ENCODE measurements around the gene WDR38. TPM values are rescaled to one million over a fixed set of nuclear protein-coding genes. Genes with fewer than 3 reads are reported as not detected.

The WDR38 gene
- total and polyA plus RNA-seq, 2 of the 13 experiments (the other 11 are each of a cell fraction or from before 2014, with no cell fraction given): not detected

- POLR2A ChIA-PET: interaction anchor here (0.6 to 4.1 kb wide), 22 partner anchors 9 to 380 kb away, joined by 3 to 26 read pairs (median 4); partner anchors contain the start of genes GOLGA1, HSPA5, NR6A1 and WDR38
- ATAC-seq: peak; percentile 90
- intact Hi-C loops (cut with micrococcal nuclease; ENCODE audit: unreplicated experiment): loop anchor here (10.0 kb wide), 1 partner anchor 283 kb away; the partner anchor contains the start of gene SCAI
- TF ChIP-seq ZFAT (CRISPR knock-in tag; conservative IDR thresholded peaks at IDR 0.05): peak; percentile 80; the same call in 1 of the 2 replicates
- TF ChIP-seq ZBTB42 (CRISPR knock-in tag; IDR thresholded peaks at IDR 0.05): 0 out of 2 replicates have a peak, but pooled peaks have one; percentile 4
- TF ChIP-seq HNRNPLL (IDR thresholded peaks at IDR 0.05; ENCODE audit: low read depth, low read length, poor library complexity, severe bottlenecking): peak; percentile 35
- TF ChIP-seq RXRB (CRISPR knock-in tag; IDR thresholded peaks at IDR 0.05; ENCODE audit: borderline replicate concordance): peak; percentile 59; the same call in 1 of the 2 replicates
- TF ChIP-seq TCF7 (IDR thresholded peaks at IDR 0.05; ENCODE audit: low read depth): no peak
- no peak for TF ChIP-seq ZHX2 (IDR thresholded peaks at IDR 0.05; ENCODE audit: low read depth)
- TF ChIP-seq ZHX2 (CRISPR knock-in tag; IDR thresholded peaks at IDR 0.05; ENCODE audit: borderline replicate concordance): peak; percentile 55
- TF ChIP-seq TAF1 (CRISPR knock-in tag; IDR thresholded peaks at IDR 0.05): peak; percentile 100
- TF ChIP-seq THAP7 (CRISPR knock-in tag; IDR thresholded peaks at IDR 0.05): peak; percentile 63; the same call in 1 of the 2 replicates
- 0 out of 2 replicates have a peak, but pooled peaks have one; percentile 50 for TF ChIP-seq ZNF878 (CRISPR knock-in tag; IDR thresholded peaks at IDR 0.05)
- no peak for TF ChIP-seq PCBP2 (optimal IDR thresholded peaks at IDR 0.05; ENCODE audit: low read depth, low read length, poor library complexity, severe bottlenecking)
- TF ChIP-seq PHB2 (IDR thresholded peaks at IDR 0.05; ENCODE audit: partially characterized antibody): no peak
- TF ChIP-seq MEIS1 (CRISPR knock-in tag; IDR thresholded peaks at IDR 0.05; ENCODE audit: borderline replicate concordance): no peak; the same call in 1 of the 2 replicates
- TF ChIP-seq, protein P1, sequence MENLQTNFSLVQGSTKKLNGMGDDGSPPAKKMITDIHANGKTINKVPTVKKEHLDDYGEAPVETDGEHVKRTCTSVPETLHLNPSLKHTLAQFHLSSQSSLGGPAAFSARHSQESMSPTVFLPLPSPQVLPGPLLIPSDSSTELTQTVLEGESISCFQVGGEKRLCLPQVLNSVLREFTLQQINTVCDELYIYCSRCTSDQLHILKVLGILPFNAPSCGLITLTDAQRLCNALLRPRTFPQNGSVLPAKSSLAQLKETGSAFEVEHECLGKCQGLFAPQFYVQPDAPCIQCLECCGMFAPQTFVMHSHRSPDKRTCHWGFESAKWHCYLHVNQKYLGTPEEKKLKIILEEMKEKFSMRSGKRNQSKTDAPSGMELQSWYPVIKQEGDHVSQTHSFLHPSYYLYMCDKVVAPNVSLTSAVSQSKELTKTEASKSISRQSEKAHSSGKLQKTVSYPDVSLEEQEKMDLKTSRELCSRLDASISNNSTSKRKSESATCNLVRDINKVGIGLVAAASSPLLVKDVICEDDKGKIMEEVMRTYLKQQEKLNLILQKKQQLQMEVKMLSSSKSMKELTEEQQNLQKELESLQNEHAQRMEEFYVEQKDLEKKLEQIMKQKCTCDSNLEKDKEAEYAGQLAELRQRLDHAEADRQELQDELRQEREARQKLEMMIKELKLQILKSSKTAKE (CRISPR knock-in tag; IDR thresholded peaks at IDR 0.05; ENCODE audit: borderline replicate concordance): no peak
Observed at GRCh38 chr9:124861342-124862229, 8.3 kb downstream of the WDR38 start, which contains the start of the genes ARPC5L and RPL35. ARPC5L (plus strand) TSS chr9:124862130; CDS start chr9:124869291, 7,161 bp downstream. RPL35 (minus strand) TSS chr9:124861957; CDS start chr9:124861912, 45 bp downstream.

More at GRCh38 chr9:124861342-124862229, 8.3 kb downstream of the WDR38 start, which contains the start of the genes ARPC5L and RPL35:
- peak within 1 kb of the TSS; percentile 70 for H2AFZ ChIP-seq (ENCODE audit: low read length)
- DNase-seq (ENCODE audit: low spot score) (peak; percentile 78), FAIRE-seq (peak; percentile 36)
- H3K36me3 ChIP-seq (replicated peaks in 1 of 2; ENCODE audit: control insufficient read depth in 1 of 2, insufficient read depth in 2 of 2, low read length in 2 of 2): peaks cover 17 to 37% of the 10 kb centered on the region in 2 experiments
- peak within 1 kb of the TSS; percentile 95 for H3K27ac ChIP-seq (ENCODE audit: extremely low read length, insufficient read depth, low read length)
- CTCF ChIA-PET (ENCODE audit: low intra/inter-chr PET ratio, low total read pairs): no interaction called here
- H4K20me1 ChIP-seq (ENCODE audit: insufficient read depth, low read length): peaks cover 43% of the 10 kb centered on the region
- H3K9ac ChIP-seq (ENCODE audit: insufficient read depth, low read depth, low read length): peak within 1 kb of the TSS; percentile 96
- no peaks in the 10 kb centered on the region for H3K9me3 ChIP-seq (ENCODE audit: low read length)
- peak within 1 kb of the TSS; percentile 98 for H3K4me2 ChIP-seq (ENCODE audit: low read depth, low read length)
- TSS peak; percentile 63 for BruUV-seq (replicated peaks)
- WGBS (ENCODE audit: low lambda C conversion rate): 0% methylated on average over 14 of the region's 92 CpGs
- in situ Hi-C loops (cut with HindIII; ENCODE audit: extremely low pct_ligation_motif_present, low pct_unique_long_range_greater_than_20kb): no loop called here
- peaks cover 44% of the 10 kb centered on the region for H3K4me1 ChIP-seq (ENCODE audit: insufficient read depth, low read length)
- peaks cover 29% of the 10 kb centered on the region for H3K79me2 ChIP-seq (ENCODE audit: insufficient read depth, low read length)
- no peaks in the 10 kb centered on the region; a peak in 1 of 5 replicates for H3K27me3 ChIP-seq (ENCODE audit: control insufficient read depth in 1 of 2, insufficient read depth in 2 of 2, low read length in 2 of 2)
- peak within 1 kb of the TSS; percentile 89 to 97 (median 91) for H3K4me3 ChIP-seq (replicated peaks in 1 of 3; ENCODE audit: insufficient read depth in 1 of 3, low read depth in 2 of 3, low read length in 3 of 3)
